Calu3 (cell line): ENCODE data around the gene NARS2. TPM values are rescaled to one million over a fixed set of nuclear protein-coding genes. Genes with fewer than 3 reads are reported as not detected.

Source experiments
- BruUV-seq: library from RNA; stranded (reverse); fragments of 400-500 nt; replicated peaks from 2 replicates; lab custom pipeline; 2021; lab: Mats Ljungman, UMichigan
- CTCF ChIA-PET: fragments of 300-600 bp; sonication (Branson Sonifier 250); formaldehyde crosslinking; loops from one replicate; lab custom pipeline; 2022; ENCODE audit warnings: antibody characterized with exemption; lab: Charles Lee
- DNase-seq: peaks from one replicate; pipeline ENCODE4 v3.0.0; 2022
- H3K27ac Mint-ChIP-seq: one replicate; pipeline ENCODE4 v1.8.0; 2022; ENCODE audit warnings: mixed read lengths; ENCODE audit not compliant: unreplicated experiment
- H3K27me3 Mint-ChIP-seq: one replicate; pipeline ENCODE4 v1.8.0; 2022; ENCODE audit warnings: mixed read lengths; ENCODE audit not compliant: unreplicated experiment
- H3K36me3 Mint-ChIP-seq: one replicate; pipeline ENCODE4 v1.8.0; 2022; ENCODE audit warnings: mild to moderate bottlenecking, moderate library complexity, mixed read lengths; ENCODE audit not compliant: insufficient read depth, unreplicated experiment
- H3K4me1 Mint-ChIP-seq: one replicate; pipeline ENCODE4 v1.8.0; 2022; ENCODE audit warnings: mild to moderate bottlenecking, low read depth, mixed read lengths; ENCODE audit not compliant: unreplicated experiment
- H3K4me3 Mint-ChIP-seq: one replicate; pipeline ENCODE4 v1.8.0; 2022; ENCODE audit warnings: mild to moderate bottlenecking, low read depth, moderate library complexity, mixed read lengths; ENCODE audit not compliant: unreplicated experiment
- H3K9me3 Mint-ChIP-seq: one replicate; pipeline ENCODE4 v1.8.0; 2022; ENCODE audit warnings: low read depth, mixed read lengths; ENCODE audit not compliant: unreplicated experiment
- CTCF ChIP-seq: fragments of 200-600 bp; IDR thresholded peaks from one replicate; pipeline ENCODE4 v1.8.0; 2022; ENCODE audit warnings: antibody characterized with exemption; ENCODE audit not compliant: unreplicated experiment
- intact Hi-C: fragments of 100-400 bp; cut with micrococcal nuclease; formaldehyde crosslinking; loops from one replicate; pipeline ENCODE4 v1.10.0; 2022; ENCODE audit not compliant: unreplicated experiment
- total RNA-seq: library from RNA; stranded (reverse); gene quantifications from 2 replicates; pipeline ENCODE4 v1.2.3, GENCODE V29; 2022

Gene NARS2
- total RNA-seq, 1 experiment from 2014 or later, result 17.8 TPM

DNA sequence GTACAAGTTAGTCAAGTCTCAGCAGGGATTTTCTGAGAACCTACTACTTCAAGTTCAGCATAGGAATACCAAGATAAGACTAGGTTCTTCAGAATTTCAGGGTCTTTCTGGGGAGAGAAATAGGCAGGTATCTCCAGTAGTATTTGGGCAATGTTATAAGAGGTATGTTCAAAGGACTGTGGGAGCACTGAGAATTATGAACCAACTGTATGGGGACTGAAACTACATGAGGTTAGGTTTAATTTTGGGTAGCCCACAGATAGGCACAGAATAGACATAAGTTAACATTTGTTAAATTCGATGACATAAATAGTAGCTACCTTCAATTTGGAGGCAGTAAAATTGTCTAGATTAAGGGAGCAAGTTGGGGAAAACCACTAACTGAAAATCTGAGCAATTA lies 147.8 kb downstream of the NARS2 start:
- H3K27ac Mint-ChIP-seq, result no peak overlapping the region
- H3K9me3 Mint-ChIP-seq, result no peaks in the 10 kb centered on the region
- H3K27me3 Mint-ChIP-seq, result no peaks in the 10 kb centered on the region
- CTCF ChIA-PET, result interaction anchor here (0.8 kb wide), 1 partner anchor 11 kb away, joined by 4 read pairs; no protein-coding TSS in a partner anchor
- no peak for TF ChIP-seq CTCF
- intact Hi-C loops, result no loop called here
- no peak overlapping the region for H3K4me3 Mint-ChIP-seq
- no peaks in the 10 kb centered on the region for H3K36me3 Mint-ChIP-seq
- H3K4me1 Mint-ChIP-seq, result no peaks in the 10 kb centered on the region
- DNase-seq, result no peak
- BruUV-seq, result no TSS peak

- CTCF ChIA-PET, result no interaction called here
- Mint-ChIP-seq H3K9me3 (no peaks in the 10 kb centered on the region), H3K36me3 (no peaks in the 10 kb centered on the region), H3K27ac (no peak overlapping the region), H3K4me1 (no peaks in the 10 kb centered on the region), H3K27me3 (no peaks in the 10 kb centered on the region), H3K4me3 (no peak overlapping the region)
- no TSS peak for BruUV-seq
- DNase-seq, result no peak
- intact Hi-C loops, result no loop called here
- TF ChIP-seq CTCF, result no peak
These were observed 149.1 kb downstream of the NARS2 start for GRCh38 chr11:78425399-78426070.

GRCh38 chr11:78424334-78425270 lies 150.1 kb downstream of the NARS2 start:
- no peak overlapping the region for H3K27ac Mint-ChIP-seq
- TF ChIP-seq CTCF, result no peak
- no TSS peak for BruUV-seq
- no peaks in the 10 kb centered on the region for H3K9me3 Mint-ChIP-seq
- no peak overlapping the region for H3K4me3 Mint-ChIP-seq
- H3K27me3 Mint-ChIP-seq, result no peaks in the 10 kb centered on the region
- CTCF ChIA-PET, result no interaction called here
- intact Hi-C loops, result no loop called here
- peaks cover 5% of the 10 kb centered on the region for H3K4me1 Mint-ChIP-seq
- DNase-seq, result no peak
- no peaks in the 10 kb centered on the region for H3K36me3 Mint-ChIP-seq

GRCh38 chr11:78423241-78423640 lies 151.4 kb downstream of the NARS2 start:
- CTCF ChIA-PET, result interaction anchor here (0.8 kb wide), 1 partner anchor 195 kb away, joined by 3 read pairs; no protein-coding TSS in a partner anchor
- no peak overlapping the region for H3K4me3 Mint-ChIP-seq
- no peak for DNase-seq
- peaks cover 4% of the 10 kb centered on the region for H3K36me3 Mint-ChIP-seq
- BruUV-seq, result no TSS peak
- peaks cover 7% of the 10 kb centered on the region for H3K27me3 Mint-ChIP-seq
- peaks cover 19% of the 10 kb centered on the region for H3K4me1 Mint-ChIP-seq
- intact Hi-C loops, result no loop called here
- no peak overlapping the region for H3K27ac Mint-ChIP-seq
- H3K9me3 Mint-ChIP-seq, result no peaks in the 10 kb centered on the region
- no peak for TF ChIP-seq CTCF
